Measurements from ENCODE around the gene HLA-A. TPM values are rescaled to one million over a fixed set of nuclear protein-coding genes. Genes with fewer than 3 reads are reported as not detected.

Gene HLA-A
- total and polyA plus RNA-seq, 9 of the 15 experiments (the other 6 are each of a cell fraction or from before 2014, with no cell fraction given), result 0.46 to 3.3 TPM; not detected in 7

DNA sequence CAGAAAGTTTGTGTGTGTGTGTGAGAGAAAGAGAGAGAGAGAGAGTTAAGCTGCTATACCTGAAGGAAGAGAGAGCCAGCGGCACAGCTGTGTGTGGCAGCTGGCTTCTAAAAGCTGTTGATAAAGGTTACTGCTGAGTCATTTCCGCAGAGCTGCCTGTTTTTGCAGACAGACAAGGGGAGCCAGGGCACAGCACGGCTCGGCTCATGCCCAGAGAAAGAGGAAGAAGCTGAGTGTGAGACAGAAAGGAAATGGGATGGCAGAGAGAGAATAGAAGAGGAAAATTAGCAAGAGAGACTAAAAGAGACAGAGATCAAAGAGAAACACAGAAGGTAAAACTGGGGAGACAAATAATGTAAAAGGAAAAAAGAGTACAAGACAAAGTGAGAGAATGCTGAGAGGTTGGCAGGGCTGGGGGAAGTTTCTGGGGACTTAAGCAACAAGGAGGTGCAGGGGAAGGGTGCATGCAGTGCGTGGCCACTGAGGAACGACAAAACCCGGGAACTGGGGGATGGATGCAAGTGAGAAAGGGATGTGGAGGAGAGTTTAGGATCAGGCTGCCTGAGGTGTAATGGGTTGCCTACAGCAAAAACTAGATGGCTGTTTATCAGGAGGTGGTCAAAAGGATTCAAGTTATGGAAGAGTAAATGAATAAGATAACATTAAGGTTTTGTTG is 22.7 kb downstream of the HLA-A start (continued):
- peak; percentile 93; the same call in 1 of the 2 replicates for TF ChIP-seq HDAC2 (IDR thresholded peaks at IDR 0.05)
- TF ChIP-seq ZNF76 (CRISPR knock-in tag; IDR thresholded peaks at IDR 0.05; ENCODE audit: borderline replicate concordance), result no peak
- TF ChIP-seq REST (IDR thresholded peaks at IDR 0.05; ENCODE audit: borderline replicate concordance), result peak; percentile 39; the same call in 1 of the 2 replicates
- TF ChIP-seq REST (CRISPR knock-in tag; IDR thresholded peaks at IDR 0.05; ENCODE audit: low read depth), result no peak
- TF ChIP-seq CUX1 (CRISPR knock-in tag; IDR thresholded peaks at IDR 0.05), result peak; percentile 74; the same call in 1 of the 2 replicates
- TF ChIP-seq SPI1 (IDR thresholded peaks at IDR 0.05; ENCODE audit: borderline replicate concordance, low read depth, low read length), result peak; percentile 53
- peak; percentile 99 for TF ChIP-seq SMARCA4 (IDR thresholded peaks at IDR 0.05)
- TF ChIP-seq ZNF436 (CRISPR knock-in tag; IDR thresholded peaks at IDR 0.05), result no peak
- TF ChIP-seq CREB1 (IDR thresholded peaks at IDR 0.05), result 0 out of 2 replicates have a peak, but pooled peaks have one; percentile 47
- peak; percentile 46; the same call in 1 of the 2 replicates for TF ChIP-seq CREB1 (CRISPR knock-in tag; IDR thresholded peaks at IDR 0.05)
- TF ChIP-seq JUND (IDR thresholded peaks at IDR 0.05; ENCODE audit: borderline replicate concordance, low read depth, low read length), result peak; percentile 95
- peak; percentile 91; the same call in 2 of the 3 replicates for TF ChIP-seq JUND (tag; IDR thresholded peaks at IDR 0.05; ENCODE audit: borderline replicate concordance, low read depth, low read length)
